Stimulated activated CD8-positive, alpha-beta memory T cell treated with anti-CD3 and anti-CD28 coated beads, Interleukin-2, amount 100 ng/mL, for 48 hours (primary cell): ENCODE data around the gene NFATC2.
A peak's percentile ranks its signal among the peaks of the same experiment; 100 is the strongest.

Source experiments
- DNase-seq, 2 donors: peaks; one replicate each; pipeline ENCODE4 v3.0.0-alpha.2; 2020; ENCODE audit warnings: low read depth in 2 of 2

The NFATC2 gene

DNA sequence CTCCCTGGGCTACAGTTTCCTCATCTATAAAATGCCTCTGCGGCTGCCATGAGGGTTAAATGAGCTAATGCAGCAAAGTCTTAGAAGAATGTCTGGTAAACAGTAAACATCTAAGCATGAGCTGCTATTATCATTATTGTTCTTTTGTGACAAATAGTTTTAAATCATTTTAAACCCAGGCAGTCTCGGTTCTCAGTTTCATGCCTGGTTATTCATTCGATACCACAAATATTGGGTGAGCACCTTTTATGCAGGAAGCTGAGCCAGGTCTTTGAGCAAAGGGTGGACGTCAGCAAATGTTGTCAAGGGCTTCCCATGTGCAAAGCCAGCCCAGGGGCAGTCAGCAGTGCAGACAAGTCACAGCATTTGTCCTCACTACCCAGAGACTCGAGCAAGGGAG, 128.7 kb downstream of the NFATC2 start:
- DNase-seq: no peak

- no peak for DNase-seq
Measured at GRCh38 chr20:51412951-51413481, 129.5 kb downstream of the NFATC2 start.

DNA sequence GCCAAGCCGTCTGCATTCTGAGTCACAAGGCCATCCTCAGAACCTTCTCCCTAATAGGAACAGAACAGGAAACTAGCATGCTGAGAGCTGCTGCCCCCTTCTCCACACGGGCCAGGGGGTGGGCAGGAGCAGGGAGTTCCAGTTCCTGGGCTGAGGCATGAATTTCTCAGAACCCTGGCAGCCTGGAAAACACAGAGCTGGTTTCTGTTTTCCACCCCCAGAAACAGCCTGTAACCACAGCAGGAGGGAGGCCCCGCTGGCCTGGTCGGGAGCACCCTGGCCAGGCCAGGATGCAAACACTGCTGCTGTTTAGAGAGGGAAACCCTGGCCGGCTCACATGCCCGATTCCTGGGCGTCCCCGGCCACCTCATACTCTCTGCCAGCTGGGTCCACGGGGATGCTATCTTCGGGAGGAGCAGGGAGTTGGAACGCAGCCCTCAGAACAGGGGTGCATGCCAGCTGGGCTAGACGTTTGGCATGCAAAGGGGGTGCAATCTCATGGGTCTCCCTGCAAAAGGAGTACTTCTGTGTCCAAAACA, 130.1 kb downstream of the NFATC2 start:
- no peak for DNase-seq

DNA sequence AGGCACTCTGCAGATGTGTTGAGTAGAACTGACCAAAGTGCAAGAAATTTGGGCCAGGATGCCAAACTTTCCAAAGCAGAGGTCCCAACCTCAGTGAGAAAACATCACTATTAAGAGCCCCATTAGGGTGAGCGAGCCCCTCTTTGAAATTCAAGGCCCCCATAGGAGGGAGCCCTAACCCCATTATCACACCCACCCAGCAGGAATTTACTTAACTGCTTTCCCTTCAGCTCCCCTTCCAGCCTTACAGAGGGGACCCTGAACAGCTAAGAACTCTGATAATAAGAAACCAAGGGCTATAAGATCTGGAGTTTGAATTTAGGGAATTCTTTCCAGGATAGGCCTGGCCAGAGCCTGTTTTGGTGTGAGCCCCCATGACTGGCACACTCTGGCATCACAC, 130.6 kb downstream of the NFATC2 start:
- no peak for DNase-seq

- DNase-seq: no peak
Measured at GRCh38 chr20:51410586-51411325, 131.8 kb downstream of the NFATC2 start.

DNA sequence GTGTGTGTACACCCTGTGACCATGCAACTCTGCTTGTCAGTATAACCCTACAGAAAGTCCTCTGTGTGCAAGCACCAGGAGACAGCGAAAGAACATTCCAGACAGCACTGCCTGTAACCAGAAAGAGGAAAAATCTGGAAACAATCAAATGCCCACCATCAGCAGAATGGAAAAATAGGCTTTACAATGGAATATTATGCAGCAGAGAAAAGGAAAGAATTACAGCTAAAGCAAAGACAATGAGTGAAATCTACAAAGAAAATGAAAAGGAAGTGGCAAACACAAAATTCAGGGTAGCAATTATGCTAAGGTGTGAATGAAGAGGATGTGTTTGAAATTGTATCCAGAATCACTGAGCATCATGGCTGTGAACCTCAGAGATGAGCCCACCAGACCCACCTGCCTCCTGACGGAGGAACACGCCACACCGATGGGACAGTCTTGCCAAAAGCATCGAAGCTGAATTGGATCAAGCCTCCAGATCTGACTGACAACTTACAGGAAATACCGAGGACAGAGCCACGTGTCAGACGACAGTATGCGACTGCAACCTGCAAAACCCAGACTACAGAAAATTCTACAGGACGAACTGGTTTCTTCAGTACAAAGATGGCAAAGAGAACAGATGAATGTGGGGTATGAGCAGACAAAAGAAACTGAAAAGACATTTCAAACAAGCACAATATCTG, 133.2 kb downstream of the NFATC2 start:
- DNase-seq: no peak

GRCh38 chr20:51404297-51405060, 138.0 kb downstream of the NFATC2 start:
- peak; percentile 66 to 80 for DNase-seq

GRCh38 chr20:51403466-51404220, 138.9 kb downstream of the NFATC2 start:
- no peak for DNase-seq

- no peak for DNase-seq
Measured at GRCh38 chr20:51402201-51402600, 140.3 kb downstream of the NFATC2 start.

- DNase-seq: no peak
Measured at GRCh38 chr20:51401496-51401895, 141.0 kb downstream of the NFATC2 start.

DNA sequence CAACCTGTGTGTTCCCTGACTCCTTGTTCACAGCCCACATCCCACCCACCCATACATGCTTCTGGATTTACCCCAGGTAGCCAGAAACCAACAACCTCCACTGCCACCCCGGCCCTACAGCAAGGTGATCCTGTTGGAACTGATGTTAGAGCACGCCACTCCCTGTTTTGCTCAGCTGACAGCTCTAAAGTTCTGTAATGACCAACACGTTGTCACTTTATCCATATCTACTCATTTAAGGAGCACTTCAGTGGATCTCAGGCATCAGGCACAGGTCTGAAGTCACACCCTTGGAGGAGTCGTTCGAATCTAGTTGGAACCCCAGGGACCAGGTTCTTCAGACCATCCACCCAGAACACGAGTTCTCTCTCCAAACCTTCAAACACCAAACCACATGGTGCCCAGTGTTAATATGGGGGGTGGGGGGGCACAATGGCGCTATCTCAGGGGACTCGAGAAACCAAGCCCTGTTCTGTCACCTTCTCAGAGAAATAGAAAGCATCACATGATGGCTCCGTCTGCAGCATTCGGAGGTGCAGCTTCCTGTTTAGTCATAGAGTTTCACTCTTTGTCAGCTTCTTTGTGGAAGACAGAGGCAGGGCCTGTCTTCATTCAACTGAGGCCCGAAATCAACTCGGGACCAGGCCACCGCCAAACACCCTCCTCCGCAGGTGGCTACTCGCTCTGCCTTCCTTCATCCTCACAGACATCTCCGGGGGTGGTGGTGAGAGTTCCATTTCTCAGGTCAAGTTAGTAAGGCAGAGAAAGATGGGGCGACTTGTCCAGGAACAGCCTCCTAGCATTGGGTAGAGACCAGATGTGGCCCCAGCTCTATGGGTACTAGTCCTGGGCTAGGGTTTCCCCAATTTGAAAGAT, 142.2 kb downstream of the NFATC2 start:
- DNase-seq: peak; percentile 46 to 59

GRCh38 chr20:51399006-51399890, 143.3 kb downstream of the NFATC2 start:
- DNase-seq: no peak

GRCh38 chr20:51398552-51398951, 144.0 kb downstream of the NFATC2 start:
- no peak for DNase-seq

GRCh38 chr20:51398083-51398482, 144.4 kb downstream of the NFATC2 start:
- DNase-seq: no peak

DNA sequence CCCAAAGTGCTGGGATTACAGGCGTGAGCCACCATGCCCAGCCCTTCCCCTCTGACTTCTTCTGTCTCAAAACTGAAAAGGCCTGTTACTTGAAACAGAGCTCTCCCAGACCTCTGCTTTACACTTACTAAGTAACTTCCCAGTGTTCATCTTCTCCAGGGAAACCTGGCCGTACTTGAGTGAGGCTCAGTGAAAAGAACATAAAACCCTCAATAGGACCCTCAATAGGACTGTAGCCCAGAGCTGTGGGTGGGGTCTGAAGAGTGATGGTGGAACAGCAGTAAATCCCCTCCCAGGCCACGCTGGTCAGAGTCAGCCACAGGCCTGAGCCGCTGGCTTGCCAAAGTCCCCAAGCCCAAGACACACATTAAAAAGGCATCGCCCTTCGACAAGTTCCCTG, 145.4 kb downstream of the NFATC2 start:
- no peak for DNase-seq

DNA sequence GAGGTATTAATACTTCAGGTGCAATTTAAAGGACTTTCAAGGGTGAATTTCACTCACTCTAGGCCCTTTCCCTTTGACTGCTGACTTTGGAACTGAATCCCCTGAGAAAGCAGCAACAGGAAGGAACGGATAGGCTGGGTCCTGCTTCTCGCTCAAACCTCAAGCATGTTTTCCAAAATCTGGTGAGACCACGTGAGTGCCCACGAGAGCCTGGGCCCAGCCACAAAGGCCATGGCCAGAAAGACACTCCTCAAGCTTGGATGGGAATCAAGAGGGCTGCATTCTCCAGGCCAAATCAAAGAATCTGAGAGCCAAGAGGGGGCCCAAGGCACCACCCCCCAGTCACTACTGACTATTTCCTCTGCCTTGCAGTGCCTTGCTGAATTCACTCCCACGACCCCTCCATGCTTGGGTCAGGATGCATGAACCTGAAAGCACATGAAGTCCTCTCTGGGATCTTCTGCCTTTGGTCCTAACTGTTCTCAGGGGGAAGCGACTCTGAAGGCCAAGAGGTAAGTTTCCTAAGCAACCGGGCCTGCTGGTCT, 146.1 kb downstream of the NFATC2 start:
- DNase-seq: no peak

DNA sequence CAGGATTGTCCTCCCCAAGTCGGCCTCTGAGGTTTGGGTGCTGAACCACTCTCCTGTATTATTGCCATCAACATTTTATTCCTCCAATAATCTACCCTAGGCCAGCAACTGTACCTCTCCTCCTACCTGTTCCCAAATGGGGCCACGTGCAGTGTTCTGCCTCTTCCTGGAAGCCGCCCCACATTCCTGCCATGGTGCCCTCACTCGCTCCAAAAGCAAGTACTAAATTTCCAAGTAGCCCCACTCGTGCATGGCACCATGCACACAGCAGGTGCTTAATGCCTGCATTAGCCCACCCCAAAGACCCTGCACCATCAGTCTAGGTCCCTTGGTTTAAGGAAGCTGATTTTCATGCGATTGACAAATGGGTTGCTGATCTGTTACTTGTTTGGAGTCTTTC, 147.8 kb downstream of the NFATC2 start:
- DNase-seq: no peak

DNA sequence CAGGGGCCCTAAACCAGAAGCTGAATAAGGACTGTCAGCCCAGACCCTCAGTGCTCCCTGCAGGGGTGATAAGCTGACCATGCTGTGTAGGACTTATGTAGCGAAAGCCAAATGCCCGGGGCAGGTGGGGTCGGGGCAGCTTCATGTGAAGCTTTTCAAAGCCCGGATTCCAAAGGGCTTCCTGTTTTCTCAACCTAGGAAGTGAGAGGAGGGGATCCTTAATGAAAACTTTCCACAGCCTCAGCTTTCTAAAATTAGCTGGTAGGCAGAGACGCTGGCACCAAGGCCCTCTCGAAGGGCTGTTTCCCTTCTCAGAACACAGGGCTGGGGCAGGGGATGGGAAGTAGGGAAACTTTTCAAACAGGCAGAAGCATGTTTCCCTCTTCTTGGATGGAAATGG, 148.9 kb downstream of the NFATC2 start:
- DNase-seq: no peak

GRCh38 chr20:51392614-51393186, 149.8 kb downstream of the NFATC2 start:
- no peak for DNase-seq
